GM12878 (cell line): ENCODE data around the gene PGR. TPM values are rescaled to one million over a fixed set of nuclear protein-coding genes. Genes with fewer than 3 reads are reported as not detected.

Source experiments
- ATAC-seq: fragments of 200-7000 bp; cut with Tn5 transposase; 3 replicates; pipeline ENCODE4 v1.9.1; 2020; ENCODE audit warnings: mild to moderate bottlenecking, moderate library complexity
- BruUV-seq: library from RNA; stranded (reverse); fragments of 400-500 nt; replicated peaks from 2 replicates; lab custom pipeline; 2021; lab: Mats Ljungman, UMichigan
- CTCF ChIA-PET: fragments of 300-600 bp; sonication (Branson Sonifier 250); formaldehyde crosslinking; extraction: SDS; loops from one replicate; lab custom pipeline; 2021; ENCODE audit warnings: inconsistent platforms; lab: Yijun Ruan, JAX
- POLR2A ChIA-PET: fragments of 350-600 bp; formaldehyde crosslinking; extraction: SDS; loops from one replicate; lab custom pipeline; 2021; ENCODE audit warnings: inconsistent platforms; lab: Charles Lee
- RAD21 ChIA-PET: fragments of 300-600 bp; sonication (Branson Sonifier 250); formaldehyde crosslinking; loops from one replicate; lab custom pipeline; 2023; ENCODE audit warnings: antibody characterized with exemption; ENCODE audit not compliant: unreplicated experiment; lab: Charles Lee
- SMC1A ChIA-PET: fragments of 300-600 bp; sonication (Branson Sonifier 250); formaldehyde crosslinking; loops from one replicate; lab custom pipeline; 2023; ENCODE audit not compliant: unreplicated experiment, uncharacterized antibody; lab: Charles Lee
- DNase-seq: peaks from one replicate; pipeline ENCODE4 v3.0.0-alpha.2; 2011; ENCODE audit warnings: low read depth, low spot score
- FAIRE-seq: peaks from 3 replicates; lab custom pipeline; 2011; peaks lifted over from hg19 to GRCh38; lab: Jason Lieb, UNC
- H2AFZ ChIP-seq: 2 replicates; pipeline ENCODE4 v1.6.0; 2011; ENCODE audit warnings: low read depth, low read length, control low read depth; ENCODE audit not compliant: control insufficient read depth
- H3K27ac ChIP-seq: 2 replicates; pipeline ENCODE4 v1.5.1; 2011; ENCODE audit warnings: control low read depth; ENCODE audit not compliant: control insufficient read depth, insufficient read depth
- H3K27me3 ChIP-seq, 2 experiments: replicated peaks in 1 of 2; 2 replicates each; pipeline versions ENCODE4 v1.6.0 to v1.6.1; 2011; ENCODE audit warnings: low read length in 1 of 2; ENCODE audit not compliant: control insufficient read depth in 2 of 2, insufficient read depth in 2 of 2
- H3K36me3 ChIP-seq, 2 experiments: 2 replicates each; pipeline ENCODE4 v1.5.1; 2011; ENCODE audit warnings: low read length in 1 of 2; ENCODE audit not compliant: control insufficient read depth in 2 of 2, insufficient read depth in 2 of 2
- H3K4me1 ChIP-seq: 2 replicates; pipeline ENCODE4 v1.6.1; 2011; ENCODE audit warnings: mild to moderate bottlenecking, low read length, moderate library complexity, mixed read lengths; ENCODE audit not compliant: control insufficient read depth, insufficient read depth
- H3K4me2 ChIP-seq: 2 replicates; pipeline ENCODE4 v1.6.0; 2011; ENCODE audit warnings: control low read depth; ENCODE audit not compliant: control insufficient read depth, insufficient read depth
- H3K4me3 ChIP-seq: fragments of 200-600 bp; sonication (generic); 2 replicates; pipeline ENCODE4 v1.5.1; 2016
- H3K79me2 ChIP-seq: 2 replicates; pipeline ENCODE4 v1.6.0; 2011; ENCODE audit warnings: low read length; ENCODE audit not compliant: control insufficient read depth, insufficient read depth
- H3K9ac ChIP-seq: 2 replicates; pipeline ENCODE4 v1.8.0; 2011; ENCODE audit warnings: low read length, control low read depth, mixed read lengths; ENCODE audit not compliant: control insufficient read depth, insufficient read depth
- H3K9me3 ChIP-seq: replicated peaks from 3 replicates; pipeline ENCODE4 v1.5.1; 2011; ENCODE audit warnings: mild to moderate bottlenecking, low read length; ENCODE audit not compliant: control insufficient read depth, insufficient read depth
- H4K20me1 ChIP-seq: 2 replicates; pipeline ENCODE4 v1.6.0; 2011; ENCODE audit not compliant: control insufficient read depth, insufficient read depth
- ATF2 ChIP-seq: IDR thresholded peaks from 2 replicates; pipeline ENCODE4 v1.6.1; 2012; ENCODE audit warnings: low read length, inconsistent platforms
- CTCF ChIP-seq, 3 experiments: IDR thresholded peaks in 2 of 3; conservative IDR thresholded peaks in 1 of 3; 2 replicates each; pipeline ENCODE4 v1.5.1; 2011; ENCODE audit warnings: low read depth in 3 of 3, low read length in 3 of 3, mild to moderate bottlenecking in 3 of 3, control low read depth in 2 of 3, moderate library complexity in 2 of 3, inconsistent platforms in 1 of 3, mixed read lengths in 1 of 3; ENCODE audit not compliant: control insufficient read depth in 2 of 3, insufficient read depth in 1 of 3; ENCODE audit errors: extremely low read depth in 1 of 3
- E4F1 ChIP-seq: fragments of 450-650 bp; IDR thresholded peaks from 2 replicates; pipeline ENCODE4 v1.6.1; 2018; ENCODE audit warnings: borderline replicate concordance, mild to moderate bottlenecking; ENCODE audit not compliant: partially characterized antibody
- EP300 ChIP-seq, 2 experiments: fragments of 150-350 bp in 1 of 2; IDR thresholded peaks; 2 replicates each; pipeline ENCODE4 v1.6.1; 2011 to 2012; ENCODE audit warnings: low read depth in 2 of 2, low read length in 2 of 2, borderline replicate concordance in 1 of 2, improper control_type of control experiment in 1 of 2, inconsistent platforms in 1 of 2; ENCODE audit not compliant: control insufficient read depth in 1 of 2
- FOXK2 ChIP-seq: fragments of 450-650 bp; IDR thresholded peaks from 2 replicates; pipeline ENCODE4 v1.6.1; 2017; ENCODE audit warnings: mild to moderate bottlenecking, moderate library complexity
- LARP7 ChIP-seq: fragments of 450-650 bp; IDR thresholded peaks from 2 replicates; pipeline ENCODE4 v1.6.1; 2017; ENCODE audit warnings: mild to moderate bottlenecking
- POLR2AphosphoS2 ChIP-seq: IDR thresholded peaks from 2 replicates; pipeline ENCODE4 v1.6.1; 2011; ENCODE audit warnings: low read depth, mild to moderate bottlenecking, low read length, improper control_type of control experiment, moderate library complexity
- TARDBP ChIP-seq: IDR thresholded peaks from 2 replicates; pipeline ENCODE4 v1.6.1; 2016; ENCODE audit warnings: borderline replicate concordance
- ZBTB4 ChIP-seq: fragments of 450-650 bp; formaldehyde crosslinking; IDR thresholded peaks from 2 replicates; pipeline ENCODE4 v1.4.0; 2022; ENCODE audit warnings: mild to moderate bottlenecking, moderate library complexity
- in situ Hi-C: fragments of 300-500 bp; cut with MboI; formaldehyde crosslinking; loops from 9 replicates; pipeline ENCODE4 v1.14.3; 2018; ENCODE audit warnings: mixed read lengths
- intact Hi-C: fragments of 100-400 bp; cut with micrococcal nuclease; formaldehyde crosslinking; loops from one replicate; pipeline ENCODE4 v1.14.2; 2022; ENCODE audit not compliant: unreplicated experiment
- polyA plus RNA-seq, 11 experiments: library from polyadenylated mRNA; depleted of rRNA in 4 of 11; unstranded in 6 of 11; stranded (reverse) in 5 of 11; fragments of >200 nt; fragmentation: Nextera tagmentation in 4 of 11; fragmentation: Illumina TruSeq in 1 of 11; extraction: Ambion mirVana in 4 of 11; extraction: Trizol in 1 of 11; gene quantifications; 1 replicate in 1 of 11; 2 replicates in 10 of 11; pipeline versions ENCODE4 v1.2.1 to v1.2.3, GENCODE V29; 2011 to 2016; ENCODE audit warnings: inconsistent platforms in 2 of 11, missing spikeins in 2 of 11, low read depth in 1 of 11
- total RNA-seq, 4 experiments: library from RNA; depleted of rRNA in 3 of 4; stranded (reverse); fragments of >200 nt in 3 of 4; fragmentation: Illumina TruSeq in 1 of 4; extraction: Trizol in 1 of 4; gene quantifications; 2 replicates each; pipeline versions ENCODE4 v1.2.1 to v1.2.3, GENCODE V29; 2013 to 2021
- TF ChIP-seq, protein P1 (sequence below): IDR thresholded peaks from 2 replicates; pipeline ENCODE4 v1.6.1; 2012; ENCODE audit warnings: mild to moderate bottlenecking, low read depth, low read length

The PGR gene
- total and polyA plus RNA-seq, 10 of the 15 experiments (the other 5 are each of a cell fraction or from before 2014, with no cell fraction given): 0.01 TPM; not detected in 9

- Histone ChIP-seq H3K4me2 (no peak overlapping the region), H3K27me3 (no peaks in the 10 kb centered on the region), H3K4me1 (no peaks in the 10 kb centered on the region), H3K9me3 (no peaks in the 10 kb centered on the region), H3K9ac (no peak overlapping the region), H3K36me3 (no peaks in the 10 kb centered on the region), H3K79me2 (no peaks in the 10 kb centered on the region), H3K4me3 (no peak overlapping the region), H2AFZ (no peak overlapping the region), H3K27ac (no peak overlapping the region), H4K20me1 (no peaks in the 10 kb centered on the region)
- POLR2A ChIA-PET: no interaction called here
- intact Hi-C loops (no loop called here), in situ Hi-C loops (no loop called here)
- CTCF ChIA-PET: no interaction called here
- FAIRE-seq (no peak), DNase-seq (no peak), ATAC-seq (no peak)
- SMC1A ChIA-PET: interaction anchor here (1.0 kb wide), 1 partner anchor 14 kb away, joined by 3 read pairs; no protein-coding TSS in a partner anchor
- RAD21 ChIA-PET: no interaction called here
- BruUV-seq: no TSS peak
- TF ChIP-seq, protein P1, sequence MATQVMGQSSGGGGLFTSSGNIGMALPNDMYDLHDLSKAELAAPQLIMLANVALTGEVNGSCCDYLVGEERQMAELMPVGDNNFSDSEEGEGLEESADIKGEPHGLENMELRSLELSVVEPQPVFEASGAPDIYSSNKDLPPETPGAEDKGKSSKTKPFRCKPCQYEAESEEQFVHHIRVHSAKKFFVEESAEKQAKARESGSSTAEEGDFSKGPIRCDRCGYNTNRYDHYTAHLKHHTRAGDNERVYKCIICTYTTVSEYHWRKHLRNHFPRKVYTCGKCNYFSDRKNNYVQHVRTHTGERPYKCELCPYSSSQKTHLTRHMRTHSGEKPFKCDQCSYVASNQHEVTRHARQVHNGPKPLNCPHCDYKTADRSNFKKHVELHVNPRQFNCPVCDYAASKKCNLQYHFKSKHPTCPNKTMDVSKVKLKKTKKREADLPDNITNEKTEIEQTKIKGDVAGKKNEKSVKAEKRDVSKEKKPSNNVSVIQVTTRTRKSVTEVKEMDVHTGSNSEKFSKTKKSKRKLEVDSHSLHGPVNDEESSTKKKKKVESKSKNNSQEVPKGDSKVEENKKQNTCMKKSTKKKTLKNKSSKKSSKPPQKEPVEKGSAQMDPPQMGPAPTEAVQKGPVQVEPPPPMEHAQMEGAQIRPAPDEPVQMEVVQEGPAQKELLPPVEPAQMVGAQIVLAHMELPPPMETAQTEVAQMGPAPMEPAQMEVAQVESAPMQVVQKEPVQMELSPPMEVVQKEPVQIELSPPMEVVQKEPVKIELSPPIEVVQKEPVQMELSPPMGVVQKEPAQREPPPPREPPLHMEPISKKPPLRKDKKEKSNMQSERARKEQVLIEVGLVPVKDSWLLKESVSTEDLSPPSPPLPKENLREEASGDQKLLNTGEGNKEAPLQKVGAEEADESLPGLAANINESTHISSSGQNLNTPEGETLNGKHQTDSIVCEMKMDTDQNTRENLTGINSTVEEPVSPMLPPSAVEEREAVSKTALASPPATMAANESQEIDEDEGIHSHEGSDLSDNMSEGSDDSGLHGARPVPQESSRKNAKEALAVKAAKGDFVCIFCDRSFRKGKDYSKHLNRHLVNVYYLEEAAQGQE: no peak
- TF ChIP-seq E4F1: no peak
- no peak for TF ChIP-seq ZBTB4 (CRISPR knock-in tag)
- no peak for TF ChIP-seq POLR2AphosphoS2
- no peak for TF ChIP-seq ATF2
- no peak for TF ChIP-seq TARDBP
- no peak for TF ChIP-seq CTCF (IDR thresholded peaks at IDR 0.05 in 2 of 3, conservative IDR thresholded peaks at IDR 0.05 in 1 of 3; ENCODE audit: control insufficient read depth in 2 of 3, extremely low read depth in 1 of 3, insufficient read depth in 1 of 3, low read depth in 3 of 3, low read length in 3 of 3)
- TF ChIP-seq EP300 (IDR thresholded peaks at IDR 0.05; ENCODE audit: borderline replicate concordance in 1 of 2, control insufficient read depth in 1 of 2, low read depth in 2 of 2, low read length in 2 of 2): no peak
- TF ChIP-seq FOXK2: no peak
- TF ChIP-seq LARP7: no peak
Observed at GRCh38 chr11:101014600-101015285, 114.9 kb downstream of the PGR start.
